ENCODE results near the gene PER1. TPM values are rescaled to one million over a fixed set of nuclear protein-coding genes. Genes with fewer than 3 reads are reported as not detected.

PER1 gene
- total and polyA plus RNA-seq, 2 of the 13 experiments (the other 11 are each of a cell fraction or from before 2014, with no cell fraction given): 2.6 to 3.6 TPM

DNA sequence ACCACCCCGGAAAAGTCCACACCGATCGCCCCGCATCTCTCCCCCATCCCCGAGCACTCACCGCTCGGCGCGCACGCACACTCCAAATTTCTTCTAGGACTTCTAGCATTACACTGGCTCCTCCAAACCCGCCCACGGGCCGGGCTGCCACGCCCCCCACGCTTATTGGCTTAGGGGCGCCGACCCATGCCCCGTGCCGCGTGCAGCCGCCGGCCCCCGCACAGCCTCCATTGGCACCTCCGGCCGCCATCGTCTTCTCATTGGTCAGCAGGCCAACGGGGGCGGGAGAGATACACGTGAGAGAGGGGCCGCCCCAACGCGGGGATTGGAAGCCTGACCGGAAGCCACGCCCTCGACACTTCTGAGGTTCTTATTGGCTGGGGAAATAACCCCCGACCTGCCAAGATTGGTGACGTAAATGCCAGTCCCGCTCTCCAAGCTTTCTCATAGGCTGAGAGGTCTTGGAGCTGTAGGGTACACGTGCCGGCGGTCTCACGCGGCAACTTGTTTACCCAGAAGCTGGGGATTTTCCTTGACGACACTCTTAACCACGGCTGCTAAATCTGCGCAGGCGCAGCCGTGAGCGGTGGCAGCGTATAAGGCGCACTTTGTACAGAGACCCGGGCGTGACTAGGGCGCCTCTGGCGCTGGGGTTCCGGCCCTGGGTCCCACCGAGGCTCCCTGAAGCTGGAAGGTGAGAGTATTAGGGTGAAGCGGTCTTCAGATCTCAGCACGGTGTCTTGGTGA, 4.2 kb upstream of the PER1 start (continued):
- TF ChIP-seq ZNF747 (CRISPR knock-in tag; IDR thresholded peaks at IDR 0.05; ENCODE audit: borderline replicate concordance): no peak
- peak; percentile 55; the same call in 1 of the 2 replicates for TF ChIP-seq HDAC1 (CRISPR knock-in tag; IDR thresholded peaks at IDR 0.05)
- TF ChIP-seq CHD4 (IDR thresholded peaks at IDR 0.05; ENCODE audit: borderline replicate concordance, low read length): no peak
- no peak for TF ChIP-seq TOE1 (CRISPR knock-in tag; IDR thresholded peaks at IDR 0.05)
- no peak for TF ChIP-seq ZFP62 (CRISPR knock-in tag; IDR thresholded peaks at IDR 0.05)
- TF ChIP-seq FIP1L1 (IDR thresholded peaks at IDR 0.05; ENCODE audit: borderline replicate concordance, insufficient read depth, low read depth, low read length): no peak
- no peak for TF ChIP-seq ZKSCAN5 (CRISPR knock-in tag; IDR thresholded peaks at IDR 0.05)
- TF ChIP-seq ZNF629 (CRISPR knock-in tag; conservative IDR thresholded peaks at IDR 0.05): no peak
- no peak for TF ChIP-seq ZNF17 (CRISPR knock-in tag; IDR thresholded peaks at IDR 0.05)
- TF ChIP-seq TFAP4 (IDR thresholded peaks at IDR 0.05; ENCODE audit: borderline replicate concordance, low read depth): no peak
- TF ChIP-seq CBFB (CRISPR knock-in tag; IDR thresholded peaks at IDR 0.05): no peak
- no peak for TF ChIP-seq ZNF329 (CRISPR knock-in tag; IDR thresholded peaks at IDR 0.05; ENCODE audit: low read depth)
- no peak for TF ChIP-seq PRDM10 (CRISPR knock-in tag; IDR thresholded peaks at IDR 0.05; ENCODE audit: low read depth)
- peak; percentile 48; the same call in 1 of the 2 replicates for TF ChIP-seq IRF2 (CRISPR knock-in tag; IDR thresholded peaks at IDR 0.05)
- TF ChIP-seq, protein P1, sequence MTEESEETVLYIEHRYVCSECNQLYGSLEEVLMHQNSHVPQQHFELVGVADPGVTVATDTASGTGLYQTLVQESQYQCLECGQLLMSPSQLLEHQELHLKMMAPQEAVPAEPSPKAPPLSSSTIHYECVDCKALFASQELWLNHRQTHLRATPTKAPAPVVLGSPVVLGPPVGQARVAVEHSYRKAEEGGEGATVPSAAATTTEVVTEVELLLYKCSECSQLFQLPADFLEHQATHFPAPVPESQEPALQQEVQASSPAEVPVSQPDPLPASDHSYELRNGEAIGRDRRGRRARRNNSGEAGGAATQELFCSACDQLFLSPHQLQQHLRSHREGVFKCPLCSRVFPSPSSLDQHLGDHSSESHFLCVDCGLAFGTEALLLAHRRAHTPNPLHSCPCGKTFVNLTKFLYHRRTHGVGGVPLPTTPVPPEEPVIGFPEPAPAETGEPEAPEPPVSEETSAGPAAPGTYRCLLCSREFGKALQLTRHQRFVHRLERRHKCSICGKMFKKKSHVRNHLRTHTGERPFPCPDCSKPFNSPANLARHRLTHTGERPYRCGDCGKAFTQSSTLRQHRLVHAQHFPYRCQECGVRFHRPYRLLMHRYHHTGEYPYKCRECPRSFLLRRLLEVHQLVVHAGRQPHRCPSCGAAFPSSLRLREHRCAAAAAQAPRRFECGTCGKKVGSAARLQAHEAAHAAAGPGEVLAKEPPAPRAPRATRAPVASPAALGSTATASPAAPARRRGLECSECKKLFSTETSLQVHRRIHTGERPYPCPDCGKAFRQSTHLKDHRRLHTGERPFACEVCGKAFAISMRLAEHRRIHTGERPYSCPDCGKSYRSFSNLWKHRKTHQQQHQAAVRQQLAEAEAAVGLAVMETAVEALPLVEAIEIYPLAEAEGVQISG (CRISPR knock-in tag; IDR thresholded peaks at IDR 0.05): no peak; the same call in 1 of the 2 replicates
- TF ChIP-seq ZNF580 (CRISPR knock-in tag; IDR thresholded peaks at IDR 0.05; ENCODE audit: borderline replicate concordance, low read depth): no peak
- TF ChIP-seq NFKB2 (CRISPR knock-in tag; IDR thresholded peaks at IDR 0.05; ENCODE audit: borderline replicate concordance): no peak; the same call in 1 of the 2 replicates
- TF ChIP-seq ZNF276 (CRISPR knock-in tag; IDR thresholded peaks at IDR 0.05; ENCODE audit: low read depth): no peak
- TF ChIP-seq PHB2 (IDR thresholded peaks at IDR 0.05; ENCODE audit: partially characterized antibody): no peak
- no peak for TF ChIP-seq SIN3B (IDR thresholded peaks at IDR 0.05; ENCODE audit: low read length)

Data from HepG2 (cell line).